B cell (primary cell): ENCODE measurements around the gene FRMPD3. TPM values are rescaled to one million over a fixed set of nuclear protein-coding genes. Genes with fewer than 3 reads are reported as not detected.

Source experiments
- ATAC-seq: fragments of 200-7000 bp; cut with Tn5 transposase; one replicate; pipeline ENCODE4 v1.10.0; 2021; ENCODE audit warnings: low read depth, mild to moderate bottlenecking, moderate number of reproducible peaks, moderate library complexity
- CTCF ChIA-PET: fragments of 350-600 bp; sonication (Branson Sonifier 250); formaldehyde crosslinking; loops from one replicate; lab custom pipeline; 2021; ENCODE audit warnings: antibody characterized with exemption, inconsistent platforms; lab: Charles Lee
- POLR2A ChIA-PET: fragments of 350-600 bp; sonication (Branson Sonifier 250); formaldehyde crosslinking; loops from one replicate; lab custom pipeline; 2021; ENCODE audit warnings: antibody characterized with exemption; lab: Charles Lee
- DNase-seq: peaks from one replicate; pipeline ENCODE4 v3.0.0; 2013
- H2AFZ ChIP-seq: 2 replicates; pipeline ENCODE4 v1.6.1; 2012; ENCODE audit warnings: mild to moderate bottlenecking, low read depth, low read length; ENCODE audit not compliant: insufficient read depth, poor library complexity, severe bottlenecking
- H3K27ac ChIP-seq, 2 donors: 1 replicate in 1 of 2; 2 replicates in 1 of 2; pipeline ENCODE4 v1.5.1; 2012 to 2013; ENCODE audit warnings: low read length in 2 of 2, mild to moderate bottlenecking in 2 of 2, moderate library complexity in 1 of 2
- H3K27me3 ChIP-seq, 4 experiments: fragments of 200-600 bp in 1 of 4; sonication (generic) in 1 of 4; replicated peaks in 1 of 4; 1 replicate in 2 of 4; 2 replicates in 2 of 4; pipeline versions ENCODE4 v1.6.1 to v1.7.0; 2013 to 2016; ENCODE audit warnings: low read length in 3 of 4, mild to moderate bottlenecking in 2 of 4, mixed read lengths in 1 of 4, moderate library complexity in 1 of 4; ENCODE audit not compliant: insufficient read depth in 4 of 4, control insufficient read depth in 3 of 4; ENCODE audit errors: control extremely low read depth in 1 of 4
- H3K36me3 ChIP-seq, 2 experiments: replicated peaks in 1 of 2; 1 replicate in 1 of 2; 2 replicates in 1 of 2; pipeline versions ENCODE4 v1.6.1 to v1.7.1; 2013; ENCODE audit warnings: low read length in 1 of 2; ENCODE audit not compliant: insufficient read depth in 2 of 2, control insufficient read depth in 1 of 2; ENCODE audit errors: control extremely low read depth in 1 of 2, extremely low read depth in 1 of 2
- H3K4me1 ChIP-seq, 2 donors: fragments of 200-600 bp in 1 of 2; sonication (generic) in 1 of 2; 1 replicate in 1 of 2; 2 replicates in 1 of 2; pipeline versions ENCODE4 v1.5.1 to v1.6.1; 2013 to 2017; ENCODE audit warnings: low read length in 2 of 2; ENCODE audit not compliant: control insufficient read depth in 2 of 2, insufficient read depth in 2 of 2
- H3K4me2 ChIP-seq: replicated peaks from 2 replicates; pipeline ENCODE3; 2012; ENCODE audit warnings: mild to moderate bottlenecking, low read depth, low read length; ENCODE audit not compliant: poor library complexity, severe bottlenecking
- H3K4me3 ChIP-seq, 5 experiments: fragments of 200-600 bp in 1 of 5; sonication (generic) in 1 of 5; 1 replicate in 3 of 5; 2 replicates in 2 of 5; pipeline versions ENCODE4 v1.5.1 to v1.7.0; 2011 to 2016; ENCODE audit warnings: low read length in 4 of 5, mild to moderate bottlenecking in 4 of 5, low read depth in 2 of 5, control low read depth in 1 of 5, moderate library complexity in 1 of 5; ENCODE audit not compliant: insufficient read depth in 1 of 5; ENCODE audit errors: control extremely low read depth in 1 of 5, extremely low read depth in 1 of 5
- H3K79me2 ChIP-seq: fragments of 200-600 bp; sonication (generic); one replicate; pipeline ENCODE4 v1.6.0; 2016; ENCODE audit warnings: low read length; ENCODE audit not compliant: control insufficient read depth, insufficient read depth
- H3K9ac ChIP-seq: fragments of 200-600 bp; sonication (generic); 2 replicates; pipeline ENCODE4 v1.6.1; 2017; ENCODE audit warnings: mild to moderate bottlenecking, low read length, moderate library complexity
- H3K9me3 ChIP-seq, 3 donors: one replicate each; pipeline versions ENCODE4 v1.6.1 to v1.7.1; 2013; ENCODE audit warnings: low read length in 2 of 3; ENCODE audit not compliant: control insufficient read depth in 2 of 3, insufficient read depth in 1 of 3; ENCODE audit errors: control extremely low read depth in 1 of 3
- H4K20me1 ChIP-seq: 2 replicates; pipeline ENCODE4 v1.6.0; 2012; ENCODE audit warnings: mild to moderate bottlenecking, low read length; ENCODE audit not compliant: insufficient read depth, control insufficient read depth, poor library complexity, severe bottlenecking
- H3K27ac Mint-ChIP-seq: one replicate; pipeline ENCODE4 v1.8.0; 2021; ENCODE audit warnings: mixed read lengths
- H3K27me3 Mint-ChIP-seq: one replicate; pipeline ENCODE4 v1.8.0; 2021; ENCODE audit warnings: mixed read lengths
- H3K4me1 Mint-ChIP-seq: one replicate; pipeline ENCODE4 v1.8.0; 2021; ENCODE audit warnings: mixed read lengths
- H3K4me3 Mint-ChIP-seq: one replicate; pipeline ENCODE4 v1.8.0; 2021; ENCODE audit warnings: mixed read lengths
- H3K9me3 Mint-ChIP-seq: one replicate; pipeline ENCODE4 v1.8.0; 2022; ENCODE audit warnings: mixed read lengths; ENCODE audit not compliant: insufficient read depth
- EZH2 ChIP-seq: IDR thresholded peaks from 2 replicates; pipeline ENCODE4 v1.6.1; 2012; ENCODE audit warnings: borderline replicate concordance, low read depth, mild to moderate bottlenecking, moderate library complexity, low read length; ENCODE audit not compliant: insufficient read depth, poor library complexity, severe bottlenecking
- WGBS: methylation state at CpG from one replicate; pipeline ENCODE4 v1.1.5; 2013; ENCODE audit warnings: missing lambda C conversion rate; ENCODE audit not compliant: insufficient coverage; 5-methylcytosine and 5-hydroxymethylcytosine counted together
- intact Hi-C: fragments of 100-400 bp; cut with micrococcal nuclease; formaldehyde crosslinking; loops from one replicate; pipeline ENCODE4 v1.10.0; 2022
- polyA plus RNA-seq: library from polyadenylated mRNA; depleted of rRNA; stranded (reverse); fragments of >200 nt; gene quantifications from 2 replicates; pipeline ENCODE4 v1.2.3, GENCODE V29; 2012
- total RNA-seq, 2 donors: library from RNA; stranded (reverse); fragments of 120-200 nt in 1 of 2; gene quantifications; 1 replicate in 1 of 2; 2 replicates in 1 of 2; pipeline versions ENCODE4 v1.2.3 to v1.2.4, GENCODE V29; 2013 to 2022
- TF ChIP-seq, protein P1 (sequence below): fragments of 200-600 bp; IDR thresholded peaks from one replicate; pipeline ENCODE4 v1.8.0; 2022; ENCODE audit warnings: antibody characterized with exemption, mild to moderate bottlenecking

Gene FRMPD3
- total and polyA plus RNA-seq, 2 donors (not counting 1 experiment from before 2014, with no cell fraction given), result 1.1 to 2.2 TPM

DNA sequence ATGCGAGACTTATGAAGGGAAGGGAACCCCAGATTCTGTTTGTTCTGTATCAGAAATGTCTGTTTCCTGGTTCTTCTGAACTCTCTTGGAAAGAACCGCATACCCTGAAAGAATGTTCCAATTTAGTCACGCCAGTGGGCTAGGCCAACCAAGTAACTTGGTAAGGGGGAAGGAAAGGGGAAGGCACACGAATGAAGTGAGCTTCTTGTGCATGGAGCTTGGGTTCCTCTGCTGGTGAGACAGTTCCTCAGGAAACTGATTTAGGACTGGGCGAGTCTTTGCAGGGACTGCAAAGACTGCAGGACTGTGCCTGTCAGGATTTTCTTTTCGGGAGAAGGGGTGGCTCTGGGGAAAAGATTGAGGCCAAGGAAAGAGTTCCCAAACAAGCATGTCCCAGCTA lies 35.6 kb downstream of the FRMPD3 start:
- H3K4me2 ChIP-seq, result no peak overlapping the region
- 47% methylated on average over 6 of the region's 6 CpGs for WGBS

DNA sequence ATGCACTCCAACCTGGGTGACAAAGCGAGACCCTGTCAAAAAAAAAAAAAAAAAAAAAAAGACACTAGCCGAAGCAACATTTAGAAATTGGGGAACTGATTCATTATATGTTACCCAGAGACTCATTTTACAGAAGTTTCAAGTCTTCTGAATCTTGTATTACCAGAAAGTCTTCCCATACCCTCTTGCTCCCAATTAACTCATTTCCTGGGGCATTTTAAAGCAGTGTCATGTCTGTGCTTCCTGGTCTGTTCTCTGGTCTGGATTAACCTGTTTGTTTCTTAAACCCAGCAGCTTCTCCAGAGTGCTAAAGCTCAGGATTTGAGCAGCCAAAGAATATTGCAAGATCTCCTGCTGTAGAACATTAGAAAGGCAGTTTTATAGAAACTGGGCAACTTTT lies 43.7 kb downstream of the FRMPD3 start:
- Histone ChIP-seq H2AFZ (no peak overlapping the region), H3K36me3 (no peaks in the 10 kb centered on the region), H3K9ac (no peak overlapping the region), H3K4me2 (no peak overlapping the region), H3K4me3 (no peak overlapping the region), H3K79me2 (no peaks in the 10 kb centered on the region), H3K27me3 (no peaks in the 10 kb centered on the region), H3K4me1 (no peaks in the 10 kb centered on the region), H3K27ac (no peak overlapping the region), H4K20me1 (no peaks in the 10 kb centered on the region), H3K9me3 (no peaks in the 10 kb centered on the region)
- TF ChIP-seq EZH2, result no peak
- TF ChIP-seq, protein P1, sequence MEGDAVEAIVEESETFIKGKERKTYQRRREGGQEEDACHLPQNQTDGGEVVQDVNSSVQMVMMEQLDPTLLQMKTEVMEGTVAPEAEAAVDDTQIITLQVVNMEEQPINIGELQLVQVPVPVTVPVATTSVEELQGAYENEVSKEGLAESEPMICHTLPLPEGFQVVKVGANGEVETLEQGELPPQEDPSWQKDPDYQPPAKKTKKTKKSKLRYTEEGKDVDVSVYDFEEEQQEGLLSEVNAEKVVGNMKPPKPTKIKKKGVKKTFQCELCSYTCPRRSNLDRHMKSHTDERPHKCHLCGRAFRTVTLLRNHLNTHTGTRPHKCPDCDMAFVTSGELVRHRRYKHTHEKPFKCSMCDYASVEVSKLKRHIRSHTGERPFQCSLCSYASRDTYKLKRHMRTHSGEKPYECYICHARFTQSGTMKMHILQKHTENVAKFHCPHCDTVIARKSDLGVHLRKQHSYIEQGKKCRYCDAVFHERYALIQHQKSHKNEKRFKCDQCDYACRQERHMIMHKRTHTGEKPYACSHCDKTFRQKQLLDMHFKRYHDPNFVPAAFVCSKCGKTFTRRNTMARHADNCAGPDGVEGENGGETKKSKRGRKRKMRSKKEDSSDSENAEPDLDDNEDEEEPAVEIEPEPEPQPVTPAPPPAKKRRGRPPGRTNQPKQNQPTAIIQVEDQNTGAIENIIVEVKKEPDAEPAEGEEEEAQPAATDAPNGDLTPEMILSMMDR, result no peak
- no CpG with 5 or more reads among the region's 2 CpGs for WGBS
- Mint-ChIP-seq H3K27me3 (no peaks in the 10 kb centered on the region), H3K9me3 (no peaks in the 10 kb centered on the region), H3K27ac (no peak overlapping the region), H3K4me1 (no peaks in the 10 kb centered on the region), H3K4me3 (no peak overlapping the region)
- POLR2A ChIA-PET, result no interaction called here
- intact Hi-C loops, result no loop called here
- CTCF ChIA-PET, result no interaction called here
- no peak for DNase-seq
- no peak for ATAC-seq

More for the DNA sequence above, 35.6 kb downstream of the FRMPD3 start:
- Histone ChIP-seq H3K4me3 (no peak overlapping the region), H2AFZ (no peak overlapping the region), H3K79me2 (no peaks in the 10 kb centered on the region), H3K4me1 (no peaks in the 10 kb centered on the region), H3K9me3 (no peaks in the 10 kb centered on the region), H3K9ac (no peak overlapping the region), H3K27ac (no peak overlapping the region), H3K36me3 (no peaks in the 10 kb centered on the region), H3K27me3 (no peaks in the 10 kb centered on the region), H4K20me1 (no peaks in the 10 kb centered on the region)
- CTCF ChIA-PET, result no interaction called here
- POLR2A ChIA-PET, result no interaction called here
- ATAC-seq, result no peak
- H3K9me3 Mint-ChIP-seq, result no peaks in the 10 kb centered on the region
- H3K27me3 Mint-ChIP-seq, result no peaks in the 10 kb centered on the region
- no peak overlapping the region for H3K27ac Mint-ChIP-seq
- DNase-seq, result no peak
- no peak overlapping the region for H3K4me3 Mint-ChIP-seq
- TF ChIP-seq EZH2, result no peak
- TF ChIP-seq, protein P1, result no peak
- peaks cover 1% of the 10 kb centered on the region for H3K4me1 Mint-ChIP-seq
- intact Hi-C loops, result no loop called here
